ENCODE measurements around the gene ATL1. TPM values are rescaled to one million over a fixed set of nuclear protein-coding genes. Genes with fewer than 3 reads are reported as not detected.
"Not testable (repeated sequence)": the region's sequence is repeated elsewhere in the genome, so short reads cannot be mapped to it uniquely, and the experiment has no call there.

The ATL1 gene
- total RNA-seq, 2 donors from 2014 or later: 0.62 to 1.8 TPM

- ATAC-seq; H3K36me3 Mint-ChIP-seq; H3K4me3 Mint-ChIP-seq; H3K9me3 Mint-ChIP-seq; DNase-seq (ENCODE audit: low spot score); H3K27ac Mint-ChIP-seq; H3K27me3 Mint-ChIP-seq: not testable (repeated sequence)
- H3K4me1 Mint-ChIP-seq (ENCODE audit: low read depth in 2 of 2): peaks cover 15 to 19% of the 10 kb centered on the region in 2 donors
Observed at GRCh38 chr14:50665300-50665699, 105.4 kb downstream of the ATL1 start.

- Mint-ChIP-seq H3K27ac (peak overlapping the region in 1 of 2 donors; percentile 59), H3K27me3 (peaks cover 0 to 10% of the 10 kb centered on the region in 2 donors), H3K4me1 (ENCODE audit: low read depth in 2 of 2) (peaks cover 9% of the 10 kb centered on the region in 2 donors), H3K4me3 (no peak overlapping the region), H3K36me3 (no peaks in the 10 kb centered on the region), H3K9me3 (no peaks in the 10 kb centered on the region)
- ATAC-seq (no peak), DNase-seq (ENCODE audit: low spot score) (no peak)
Observed at GRCh38 chr14:50666772-50667683, 107.1 kb downstream of the ATL1 start.

GRCh38 chr14:50667684-50667995 is 107.7 kb downstream of the ATL1 start:
- Mint-ChIP-seq H3K27me3 (peaks cover 0 to 10% of the 10 kb centered on the region in 2 donors), H3K36me3 (no peaks in the 10 kb centered on the region), H3K27ac (peak overlapping the region in 1 of 2 donors; percentile 59), H3K4me1 (ENCODE audit: low read depth in 2 of 2) (peaks cover 9% of the 10 kb centered on the region in 2 donors), H3K4me3 (no peak overlapping the region), H3K9me3 (no peaks in the 10 kb centered on the region)
- ATAC-seq (no peak), DNase-seq (ENCODE audit: low spot score) (no peak)

GRCh38 chr14:50667996-50668825 is 108.3 kb downstream of the ATL1 start, which contains the start of gene SAV1:
TSS of gene SAV1 (minus strand) at chr14:50668306. CDS start at chr14:50667967, 339 bp downstream.
- Mint-ChIP-seq H3K9me3 (no peaks in the 10 kb centered on the region), H3K4me1 (ENCODE audit: low read depth in 2 of 2) (peaks cover 9% of the 10 kb centered on the region in 2 donors), H3K27ac (peak within 1 kb of the TSS in 1 of 2 donors; percentile 59), H3K4me3 (no peak within 1 kb of the TSS), H3K36me3 (no peaks in the 10 kb centered on the region), H3K27me3 (peaks cover 0 to 7% of the 10 kb centered on the region in 2 donors)
- DNase-seq (ENCODE audit: low spot score) (peak; percentile 71), ATAC-seq (peak; percentile 87 to 91)

- no peak overlapping the region for H3K4me3 Mint-ChIP-seq
- H3K9me3 Mint-ChIP-seq: no peaks in the 10 kb centered on the region
- ATAC-seq: no peak
- no peaks in the 10 kb centered on the region for H3K36me3 Mint-ChIP-seq
- no peak for DNase-seq (ENCODE audit: low spot score)
- H3K27ac Mint-ChIP-seq: no peak overlapping the region
- H3K27me3 Mint-ChIP-seq: peaks cover 0 to 4% of the 10 kb centered on the region in 2 donors
- peaks cover 9% of the 10 kb centered on the region in 2 donors for H3K4me1 Mint-ChIP-seq (ENCODE audit: low read depth in 2 of 2)
Observed at GRCh38 chr14:50668826-50669143, 108.8 kb downstream of the ATL1 start.

- Mint-ChIP-seq H3K36me3 (no peaks in the 10 kb centered on the region), H3K27ac (no peak overlapping the region), H3K9me3 (no peaks in the 10 kb centered on the region), H3K4me1 (ENCODE audit: low read depth in 2 of 2) (peaks cover 9% of the 10 kb centered on the region in 2 donors), H3K27me3 (peaks cover 0 to 5% of the 10 kb centered on the region in 2 donors), H3K4me3 (no peak overlapping the region)
- ATAC-seq (no peak), DNase-seq (ENCODE audit: low spot score) (no peak)
Observed at GRCh38 chr14:50669441-50669986, 109.6 kb downstream of the ATL1 start.

GRCh38 chr14:50670196-50670865 is 110.4 kb downstream of the ATL1 start:
- H3K36me3 Mint-ChIP-seq: no peaks in the 10 kb centered on the region
- DNase-seq (ENCODE audit: low spot score) (no peak), ATAC-seq (no peak)
- H3K4me1 Mint-ChIP-seq (ENCODE audit: low read depth in 2 of 2): peaks cover 9% of the 10 kb centered on the region in 2 donors
- no peak overlapping the region for H3K4me3 Mint-ChIP-seq
- H3K9me3 Mint-ChIP-seq: no peaks in the 10 kb centered on the region
- no peak overlapping the region for H3K27ac Mint-ChIP-seq
- peaks cover 0 to 9% of the 10 kb centered on the region in 2 donors for H3K27me3 Mint-ChIP-seq

- Mint-ChIP-seq H3K36me3 (no peaks in the 10 kb centered on the region), H3K4me1 (ENCODE audit: low read depth in 2 of 2) (peaks cover 9% of the 10 kb centered on the region in 2 donors), H3K4me3 (no peak overlapping the region), H3K9me3 (no peaks in the 10 kb centered on the region), H3K27ac (no peak overlapping the region), H3K27me3 (peaks cover 0 to 10% of the 10 kb centered on the region in 2 donors)
- ATAC-seq (no peak), DNase-seq (ENCODE audit: low spot score) (no peak)
Observed at GRCh38 chr14:50670866-50671256, 110.9 kb downstream of the ATL1 start.

- no peaks in the 10 kb centered on the region for H3K9me3 Mint-ChIP-seq
Observed at GRCh38 chr14:50675597-50675996, 115.7 kb downstream of the ATL1 start.

GRCh38 chr14:50676814-50677516 is 117.0 kb downstream of the ATL1 start:
- no peaks in the 10 kb centered on the region for H3K36me3 Mint-ChIP-seq

More at GRCh38 chr14:50675597-50675996, 115.7 kb downstream of the ATL1 start:
- Mint-ChIP-seq H3K4me3 (no peak overlapping the region), H3K4me1 (ENCODE audit: low read depth in 2 of 2) (peaks cover 7 to 16% of the 10 kb centered on the region in 2 donors), H3K27ac (no peak overlapping the region), H3K27me3 (peaks cover 8 to 17% of the 10 kb centered on the region in 2 donors), H3K36me3 (no peaks in the 10 kb centered on the region)
- ATAC-seq (no peak), DNase-seq (ENCODE audit: low spot score) (no peak)

GRCh38 chr14:50677527-50678063 is 117.7 kb downstream of the ATL1 start:
- ATAC-seq (no peak), DNase-seq (ENCODE audit: low spot score) (no peak)
- Mint-ChIP-seq H3K4me3 (peak overlapping the region; percentile 31), H3K4me1 (ENCODE audit: low read depth in 2 of 2) (peaks cover 7 to 16% of the 10 kb centered on the region in 2 donors), H3K27ac (no peak overlapping the region), H3K9me3 (no peaks in the 10 kb centered on the region), H3K36me3 (no peaks in the 10 kb centered on the region), H3K27me3 (peaks cover 15 to 17% of the 10 kb centered on the region in 2 donors)

More at GRCh38 chr14:50676814-50677516, 117.0 kb downstream of the ATL1 start:
- Mint-ChIP-seq H3K9me3 (no peaks in the 10 kb centered on the region), H3K4me3 (peak overlapping the region; percentile 31), H3K27ac (no peak overlapping the region), H3K4me1 (ENCODE audit: low read depth in 2 of 2) (peaks cover 7 to 16% of the 10 kb centered on the region in 2 donors), H3K27me3 (peaks cover 10 to 17% of the 10 kb centered on the region in 2 donors)
- DNase-seq (ENCODE audit: low spot score) (no peak), ATAC-seq (no peak)

- H3K4me1 Mint-ChIP-seq (ENCODE audit: low read depth in 2 of 2): peaks cover 7 to 16% of the 10 kb centered on the region in 2 donors
- H3K27me3 Mint-ChIP-seq: peaks cover 15 to 17% of the 10 kb centered on the region in 2 donors
- DNase-seq (ENCODE audit: low spot score): no peak
- H3K27ac Mint-ChIP-seq: no peak overlapping the region
- ATAC-seq: no peak
- no peaks in the 10 kb centered on the region for H3K36me3 Mint-ChIP-seq
- no peaks in the 10 kb centered on the region for H3K9me3 Mint-ChIP-seq
- no peak overlapping the region for H3K4me3 Mint-ChIP-seq
Observed at GRCh38 chr14:50678163-50678562, 118.2 kb downstream of the ATL1 start.

All from natural killer cell treated with Interleukin-12 subunit alpha and Interleukin-12 subunit beta and Interleukin-15 and Interleukin-18, amount 100 ng/mL, for 72 hours (primary cell).